Measurements from ENCODE around the gene CAMK1D.

CAMK1D gene

GRCh38 chr10:12783293-12783692 lies 433.9 kb downstream of the CAMK1D start:
- no peak overlapping the region for H3K4me2 ChIP-seq
- H3K4me1 ChIP-seq, result peaks cover 0 to 13% (median 2%) of the 10 kb centered on the region in 10 experiments; a peak in 6 of 20 replicates
- H4K20me1 ChIP-seq, result no peaks in the 10 kb centered on the region
- no peak overlapping the region for H3K4me3 ChIP-seq
- H3K36me3 ChIP-seq, result peaks cover 0 to 31% (median 8%) of the 10 kb centered on the region in 11 experiments; a peak in 7 of 22 replicates
- no peaks in the 10 kb centered on the region for H3K27me3 ChIP-seq
- H3K9ac ChIP-seq, result no peak overlapping the region
- no peaks in the 10 kb centered on the region for H3K9me3 ChIP-seq (replicated peaks in 1 of 11)
- TF ChIP-seq Cebpa-rat (IDR thresholded peaks at IDR 0.05), result no peak
- H3K27ac ChIP-seq, result no peak overlapping the region

GRCh38 chr10:12784646-12785045 lies 435.3 kb downstream of the CAMK1D start:
- H4K20me1 ChIP-seq, result no peaks in the 10 kb centered on the region
- peak overlapping the region in 2 of 11 experiments; percentile 17 to 19; a peak in 2 of 22 replicates for H3K4me2 ChIP-seq
- TF ChIP-seq Cebpa-rat (IDR thresholded peaks at IDR 0.05), result no peak
- H3K9ac ChIP-seq, result no peak overlapping the region
- H3K27me3 ChIP-seq, result no peaks in the 10 kb centered on the region
- H3K4me1 ChIP-seq, result peaks cover 0 to 13% (median 5%) of the 10 kb centered on the region in 10 experiments; a peak in 6 of 20 replicates
- H3K4me3 ChIP-seq, result no peak overlapping the region
- no peak overlapping the region for H3K27ac ChIP-seq
- H3K36me3 ChIP-seq, result peaks cover 0 to 23% (median 6%) of the 10 kb centered on the region in 11 experiments; a peak in 7 of 22 replicates
- H3K9me3 ChIP-seq (replicated peaks in 1 of 11), result no peaks in the 10 kb centered on the region

GRCh38 chr10:12785415-12785831 lies 436.1 kb downstream of the CAMK1D start:
- no peaks in the 10 kb centered on the region for H4K20me1 ChIP-seq
- TF ChIP-seq Cebpa-rat (IDR thresholded peaks at IDR 0.05), result no peak

GRCh38 chr10:12787297-12787696 lies 437.9 kb downstream of the CAMK1D start:
- H3K27me3 ChIP-seq, result no peaks in the 10 kb centered on the region
- no peak for TF ChIP-seq Cebpa-rat (IDR thresholded peaks at IDR 0.05)
- H4K20me1 ChIP-seq, result no peaks in the 10 kb centered on the region
- no peak overlapping the region for H3K4me2 ChIP-seq
- H3K9ac ChIP-seq, result no peak overlapping the region
- H3K9me3 ChIP-seq (replicated peaks in 1 of 11), result peaks cover 8 to 19% (median 16%) of the 10 kb centered on the region in 11 experiments; a peak in 19 of 22 replicates
- H3K4me3 ChIP-seq, result no peak overlapping the region
- peaks cover 0 to 7% (median 0%) of the 10 kb centered on the region in 10 experiments; a peak in 6 of 20 replicates for H3K4me1 ChIP-seq
- H3K36me3 ChIP-seq, result peaks cover 9 to 33% (median 15%) of the 10 kb centered on the region in 11 experiments; a peak in 16 of 22 replicates
- no peak overlapping the region for H3K27ac ChIP-seq

More at GRCh38 chr10:12785415-12785831, 436.1 kb downstream of the CAMK1D start:
- H3K4me1 ChIP-seq, result peaks cover 0 to 13% (median 5%) of the 10 kb centered on the region in 10 experiments; a peak in 6 of 20 replicates
- peaks cover 0 to 29% (median 6%) of the 10 kb centered on the region in 11 experiments; a peak in 9 of 22 replicates for H3K36me3 ChIP-seq
- no peaks in the 10 kb centered on the region for H3K27me3 ChIP-seq
- no peak overlapping the region for H3K9ac ChIP-seq
- H3K4me3 ChIP-seq, result no peak overlapping the region
- no peak overlapping the region for H3K27ac ChIP-seq
- no peaks in the 10 kb centered on the region for H3K9me3 ChIP-seq (replicated peaks in 1 of 11)
- H3K4me2 ChIP-seq, result peak overlapping the region in 1 of 11 experiments; percentile 18; a peak in 1 of 22 replicates

- Histone ChIP-seq H3K9me3 (replicated peaks in 1 of 11) (peaks cover 14 to 27% (median 24%) of the 10 kb centered on the region in 11 experiments; a peak in 19 of 22 replicates), H3K4me3 (no peak overlapping the region), H3K4me2 (0 out of 22 replicates have a peak overlapping the region, but pooled peaks of 1 of the 11 experiments have one; percentile 5), H3K27ac (no peak overlapping the region), H4K20me1 (no peaks in the 10 kb centered on the region), H3K27me3 (no peaks in the 10 kb centered on the region), H3K36me3 (peaks cover 14 to 40% (median 23%) of the 10 kb centered on the region in 11 experiments; a peak in 16 of 22 replicates), H3K9ac (no peak overlapping the region), H3K4me1 (peaks cover 0 to 7% (median 0%) of the 10 kb centered on the region in 10 experiments; a peak in 6 of 20 replicates)
- no peak for TF ChIP-seq Cebpa-rat (IDR thresholded peaks at IDR 0.05)
Measured at GRCh38 chr10:12788277-12788676, 438.9 kb downstream of the CAMK1D start.

- Histone ChIP-seq H3K9me3 (replicated peaks in 1 of 11) (peaks cover 14 to 34% (median 26%) of the 10 kb centered on the region in 11 experiments; a peak in 19 of 22 replicates), H3K9ac (no peak overlapping the region), H4K20me1 (no peaks in the 10 kb centered on the region), H3K4me1 (peaks cover 0 to 7% (median 0%) of the 10 kb centered on the region in 10 experiments; a peak in 4 of 20 replicates), H3K36me3 (peaks cover 18 to 56% (median 26%) of the 10 kb centered on the region in 11 experiments; a peak in 18 of 22 replicates), H3K27ac (no peak overlapping the region), H3K27me3 (no peaks in the 10 kb centered on the region), H3K4me2 (no peak overlapping the region), H3K4me3 (no peak overlapping the region)
- no peak for TF ChIP-seq Cebpa-rat (IDR thresholded peaks at IDR 0.05)
Measured at GRCh38 chr10:12790270-12790669, 440.9 kb downstream of the CAMK1D start.

GRCh38 chr10:12791728-12792127 lies 442.4 kb downstream of the CAMK1D start:
- TF ChIP-seq Cebpa-rat (IDR thresholded peaks at IDR 0.05), result no peak
- Histone ChIP-seq H3K4me1 (peaks cover 0 to 7% (median 0%) of the 10 kb centered on the region in 10 experiments; a peak in 5 of 20 replicates), H3K4me2 (no peak overlapping the region), H3K27me3 (no peaks in the 10 kb centered on the region), H4K20me1 (no peaks in the 10 kb centered on the region), H3K9ac (no peak overlapping the region), H3K4me3 (no peak overlapping the region), H3K27ac (no peak overlapping the region), H3K9me3 (replicated peaks in 1 of 11) (peaks cover 14 to 34% (median 26%) of the 10 kb centered on the region in 11 experiments; a peak in 19 of 22 replicates), H3K36me3 (peaks cover 18 to 59% (median 28%) of the 10 kb centered on the region in 11 experiments; a peak in 18 of 22 replicates)

- Histone ChIP-seq H3K9ac (no peak overlapping the region), H3K27ac (no peak overlapping the region), H3K9me3 (replicated peaks in 1 of 11) (peaks cover 14 to 34% (median 26%) of the 10 kb centered on the region in 11 experiments; a peak in 19 of 22 replicates), H3K36me3 (peaks cover 18 to 59% (median 28%) of the 10 kb centered on the region in 11 experiments; a peak in 18 of 22 replicates), H3K4me2 (no peak overlapping the region), H3K4me1 (peaks cover 0 to 7% (median 0%) of the 10 kb centered on the region in 10 experiments; a peak in 5 of 20 replicates), H3K27me3 (no peaks in the 10 kb centered on the region), H3K4me3 (no peak overlapping the region), H4K20me1 (no peaks in the 10 kb centered on the region)
- no peak for TF ChIP-seq Cebpa-rat (IDR thresholded peaks at IDR 0.05)
Measured at GRCh38 chr10:12792889-12793556, 443.7 kb downstream of the CAMK1D start.
